GM18526 (cell line): Measurements from ENCODE around the gene USP13.

Experiments used
- POLR2A ChIP-seq: IDR thresholded peaks from 3 replicates; pipeline ENCODE4 v1.6.1; 2011; ENCODE audit not compliant: insufficient read length; ENCODE audit errors: extremely low read depth

USP13 gene

DNA sequence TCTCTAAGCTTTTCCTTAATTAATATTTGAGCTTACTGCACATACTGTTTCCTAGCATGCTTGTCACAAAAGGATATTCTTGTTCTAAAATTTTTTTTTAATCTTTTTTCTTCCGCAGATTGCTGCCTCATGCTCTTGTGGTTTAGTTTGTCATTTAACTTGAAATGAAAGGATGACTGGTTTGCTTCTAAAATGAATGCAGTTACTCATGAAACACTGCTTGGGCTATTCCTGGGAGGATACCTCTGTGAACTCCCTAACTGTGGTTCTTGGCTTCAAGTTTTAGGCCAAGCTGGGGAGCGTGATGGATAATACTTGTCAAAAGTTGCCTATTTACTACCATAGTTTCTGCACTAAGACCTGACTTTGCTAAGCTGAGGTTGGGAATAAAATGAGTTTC is 64.0 kb downstream of the USP13 start:
- no peak for TF ChIP-seq POLR2A

DNA sequence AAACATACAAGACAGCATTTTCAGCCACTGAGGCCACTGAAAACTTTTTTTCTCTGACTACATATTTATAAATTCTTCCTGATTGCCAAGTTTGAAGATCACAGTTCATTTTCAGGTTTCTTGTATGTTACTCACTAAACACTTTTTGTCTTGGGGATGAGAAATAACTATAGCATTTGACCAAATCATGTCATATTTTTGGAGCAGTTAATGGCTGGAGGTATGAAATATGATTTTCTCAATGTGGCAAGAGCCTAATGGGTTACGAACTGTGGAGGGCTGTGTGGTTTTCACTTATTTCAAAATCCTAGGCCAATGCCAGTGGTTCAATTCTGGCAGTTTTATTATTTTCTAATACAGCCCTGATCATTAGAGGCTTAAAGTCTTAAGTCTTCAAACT is 64.4 kb downstream of the USP13 start:
- TF ChIP-seq POLR2A: no peak

DNA sequence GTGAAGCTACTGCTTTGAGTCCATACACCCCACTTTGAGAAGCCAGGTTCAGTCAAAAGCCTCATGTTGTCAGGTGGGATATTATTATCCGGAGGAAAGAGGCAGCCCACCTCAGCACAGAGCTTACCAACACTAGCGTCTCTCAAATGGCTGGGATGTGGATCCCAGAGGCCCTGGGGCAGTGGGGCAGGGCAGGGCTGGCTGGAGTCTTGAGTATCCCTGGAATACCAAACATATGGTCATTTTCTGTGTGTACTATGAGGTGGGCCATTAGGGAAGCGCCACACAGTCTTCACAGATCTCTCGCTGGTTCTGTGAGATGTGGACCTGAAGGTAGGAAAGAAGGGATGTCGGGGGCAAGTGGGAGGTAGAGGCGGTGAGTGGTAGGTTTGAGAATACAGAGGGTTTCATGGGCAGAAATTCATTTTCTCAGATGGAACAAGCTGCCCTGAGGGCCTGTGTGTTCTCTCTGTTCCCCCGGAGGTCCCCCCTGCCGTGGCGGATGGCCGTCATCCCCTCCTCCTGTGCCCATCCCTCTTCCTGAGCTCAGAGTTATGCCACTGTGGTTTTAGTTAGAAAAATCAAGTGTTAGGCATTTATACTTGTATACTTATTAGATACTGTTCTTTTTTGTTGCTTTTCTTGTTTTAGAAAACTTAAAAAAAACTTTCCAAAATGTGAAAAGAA is 66.4 kb downstream of the USP13 start:
- TF ChIP-seq POLR2A: no peak

GRCh38 chr3:179720196-179720595 is 67.4 kb downstream of the USP13 start:
- no peak for TF ChIP-seq POLR2A

- TF ChIP-seq POLR2A: no peak
These were observed 70.8 kb downstream of the USP13 start for GRCh38 chr3:179723617-179724016.

DNA sequence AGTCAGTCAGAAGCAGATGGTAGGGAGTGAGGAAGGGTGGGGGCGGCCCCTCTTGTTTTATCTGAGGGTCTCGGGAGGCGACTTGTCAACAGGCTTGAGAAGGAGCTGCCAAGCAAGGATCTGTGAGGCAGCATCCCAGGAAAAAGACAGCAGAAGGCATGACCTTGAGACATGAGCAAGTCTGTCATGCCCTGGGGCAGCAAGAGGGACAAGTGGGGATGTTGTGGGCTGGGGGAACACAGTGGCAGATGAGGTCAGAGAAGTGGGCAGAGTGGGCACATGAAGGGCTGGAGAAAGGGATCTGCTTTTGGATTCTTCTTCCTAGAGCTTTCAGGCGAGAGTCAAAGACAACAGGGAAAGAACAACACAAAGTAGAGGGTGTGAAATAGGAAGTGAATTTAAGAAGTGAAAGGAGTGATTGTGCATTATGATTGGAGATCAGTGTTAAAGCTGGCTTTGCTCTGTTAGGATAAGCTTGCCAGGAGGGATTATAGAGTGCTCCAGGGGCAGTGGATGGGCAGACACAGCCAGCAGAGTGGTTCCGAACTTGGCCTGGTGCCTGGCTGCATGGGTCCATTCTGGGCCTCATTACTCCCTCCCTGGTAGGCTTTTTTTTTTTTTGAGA is 73.3 kb downstream of the USP13 start:
- no peak for TF ChIP-seq POLR2A

- no peak for TF ChIP-seq POLR2A
These were observed 76.2 kb downstream of the USP13 start for GRCh38 chr3:179729086-179729485.

GRCh38 chr3:179729981-179730380 is 77.1 kb downstream of the USP13 start:
- no peak for TF ChIP-seq POLR2A

DNA sequence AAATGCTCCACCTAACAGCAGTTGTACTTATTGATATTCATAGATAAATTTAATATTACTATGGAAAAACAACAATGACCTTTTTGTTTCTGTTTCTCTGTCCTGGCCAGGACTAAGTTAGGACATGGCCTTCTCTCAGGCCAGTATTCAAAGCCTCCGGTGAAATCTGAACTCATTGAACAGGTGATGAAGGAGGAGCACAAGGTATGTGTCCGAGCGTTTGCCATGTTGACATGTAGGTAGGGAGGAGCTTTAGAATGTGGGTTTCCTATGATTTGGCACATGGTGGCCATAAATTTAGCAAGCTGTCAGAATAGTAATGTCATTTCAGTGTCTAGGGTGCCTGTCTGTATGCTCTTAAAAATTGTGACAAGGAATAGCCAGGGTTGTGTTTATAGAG is 77.7 kb downstream of the USP13 start:
- TF ChIP-seq POLR2A: no peak

GRCh38 chr3:179731544-179731943 is 78.7 kb downstream of the USP13 start:
- TF ChIP-seq POLR2A: no peak

- no peak for TF ChIP-seq POLR2A
These were observed 80.0 kb downstream of the USP13 start for GRCh38 chr3:179732661-179733348.

DNA sequence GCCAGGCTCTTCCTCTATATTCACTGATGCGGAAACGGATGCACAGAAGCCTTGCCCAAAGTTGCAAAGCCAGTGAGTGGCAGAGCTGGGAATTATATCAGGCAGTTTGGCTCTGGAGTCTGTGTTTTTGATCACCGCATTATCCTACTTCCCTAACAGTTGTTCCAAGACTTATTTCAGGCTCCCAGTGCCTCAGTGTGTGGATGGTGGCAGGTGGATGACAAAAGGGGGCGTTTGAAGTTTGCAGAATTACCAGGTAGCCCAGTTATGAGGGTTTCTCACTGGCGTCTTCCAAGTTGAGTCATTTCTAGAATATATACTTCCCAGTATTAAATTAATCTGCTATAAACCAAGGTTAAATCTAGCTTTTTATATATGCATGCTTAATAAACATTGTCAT is 81.0 kb downstream of the USP13 start:
- no peak for TF ChIP-seq POLR2A

DNA sequence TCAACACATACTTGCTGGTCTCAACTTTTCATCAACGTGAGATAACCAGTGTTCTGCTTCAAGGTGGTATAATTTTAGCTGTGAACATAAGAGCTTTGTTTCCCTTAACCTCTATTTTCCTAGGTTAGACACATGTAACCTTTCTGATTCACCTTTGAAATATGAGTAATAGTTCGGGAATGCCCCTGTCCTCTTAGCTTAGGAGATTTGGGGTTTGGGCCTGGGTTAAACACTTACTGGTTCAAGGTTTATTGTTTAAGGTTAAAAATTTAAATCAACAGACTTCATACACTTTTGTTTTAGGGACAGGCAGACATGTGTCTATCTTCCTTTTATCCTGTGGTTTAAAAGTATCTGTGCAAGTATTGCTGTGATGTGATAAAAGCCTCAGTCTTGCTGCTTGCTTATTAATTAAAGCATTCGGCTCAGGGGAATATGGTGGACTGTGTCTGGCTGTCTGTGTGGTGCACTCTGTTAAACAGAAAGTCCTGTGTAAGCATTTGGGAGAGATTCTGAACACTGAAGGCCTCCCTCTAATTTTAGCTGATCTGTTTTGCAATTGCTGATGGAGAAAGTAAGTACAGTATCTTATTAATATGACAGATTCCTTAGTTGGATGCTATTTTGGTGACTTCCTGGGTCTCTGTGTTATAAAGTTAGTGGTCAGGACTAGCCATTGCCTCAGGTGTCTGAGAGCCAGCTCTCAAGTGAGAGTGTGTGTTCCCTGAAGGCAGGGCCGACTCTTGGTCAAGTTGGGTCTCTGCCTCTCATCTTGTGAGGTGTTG is 81.8 kb downstream of the USP13 start:
- no peak for TF ChIP-seq POLR2A

- no peak for TF ChIP-seq POLR2A
These were observed 82.5 kb downstream of the USP13 start for GRCh38 chr3:179735321-179735720.

GRCh38 chr3:179738998-179739397 is 86.2 kb downstream of the USP13 start:
- TF ChIP-seq POLR2A: no peak
